Measurements from ENCODE around the gene TEX28.
"Not testable (repeated sequence)": the region's sequence is repeated elsewhere in the genome, so short reads cannot be mapped to it uniquely, and the experiment has no call there.

Gene TEX28

DNA sequence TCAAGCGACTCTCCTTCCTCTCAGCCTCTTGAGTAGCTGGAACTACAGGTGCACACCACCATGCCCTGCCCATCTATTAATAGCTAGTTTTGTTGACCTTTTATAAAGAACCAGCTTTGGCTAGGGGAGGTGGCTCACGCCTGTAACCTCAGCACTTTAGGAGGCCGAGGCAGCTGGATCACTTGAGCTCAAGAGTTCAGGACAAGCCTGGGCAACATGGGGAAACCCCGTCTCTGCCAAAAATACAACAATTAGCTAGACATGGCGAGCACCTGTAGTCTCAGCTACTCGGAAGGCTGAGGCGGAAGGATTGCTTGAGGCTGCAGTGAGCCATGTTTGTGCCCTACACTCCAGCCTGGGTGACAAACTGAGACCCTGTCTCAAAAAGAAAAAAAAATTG lies 3.4 kb upstream of the TEX28 start:
- no peak overlapping the region for H3K27ac ChIP-seq
- no peaks in the 10 kb centered on the region for H3K36me3 ChIP-seq (replicated peaks)
- no peak overlapping the region for H3K4me3 ChIP-seq (ENCODE audit: low read depth, low read length)
- no peaks in the 10 kb centered on the region for H3K27me3 ChIP-seq (replicated peaks)
- TF ChIP-seq, protein P1, sequence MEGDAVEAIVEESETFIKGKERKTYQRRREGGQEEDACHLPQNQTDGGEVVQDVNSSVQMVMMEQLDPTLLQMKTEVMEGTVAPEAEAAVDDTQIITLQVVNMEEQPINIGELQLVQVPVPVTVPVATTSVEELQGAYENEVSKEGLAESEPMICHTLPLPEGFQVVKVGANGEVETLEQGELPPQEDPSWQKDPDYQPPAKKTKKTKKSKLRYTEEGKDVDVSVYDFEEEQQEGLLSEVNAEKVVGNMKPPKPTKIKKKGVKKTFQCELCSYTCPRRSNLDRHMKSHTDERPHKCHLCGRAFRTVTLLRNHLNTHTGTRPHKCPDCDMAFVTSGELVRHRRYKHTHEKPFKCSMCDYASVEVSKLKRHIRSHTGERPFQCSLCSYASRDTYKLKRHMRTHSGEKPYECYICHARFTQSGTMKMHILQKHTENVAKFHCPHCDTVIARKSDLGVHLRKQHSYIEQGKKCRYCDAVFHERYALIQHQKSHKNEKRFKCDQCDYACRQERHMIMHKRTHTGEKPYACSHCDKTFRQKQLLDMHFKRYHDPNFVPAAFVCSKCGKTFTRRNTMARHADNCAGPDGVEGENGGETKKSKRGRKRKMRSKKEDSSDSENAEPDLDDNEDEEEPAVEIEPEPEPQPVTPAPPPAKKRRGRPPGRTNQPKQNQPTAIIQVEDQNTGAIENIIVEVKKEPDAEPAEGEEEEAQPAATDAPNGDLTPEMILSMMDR (IDR thresholded peaks at IDR 0.05; ENCODE audit: low read depth, low read length, missing control alignments), result no peak
- in situ Hi-C loops (cut with HindIII; ENCODE audit: low pct_ligation_motif_present, low sequenced_read_pairs), result no loop called here
- no peak for DNase-seq

DNA sequence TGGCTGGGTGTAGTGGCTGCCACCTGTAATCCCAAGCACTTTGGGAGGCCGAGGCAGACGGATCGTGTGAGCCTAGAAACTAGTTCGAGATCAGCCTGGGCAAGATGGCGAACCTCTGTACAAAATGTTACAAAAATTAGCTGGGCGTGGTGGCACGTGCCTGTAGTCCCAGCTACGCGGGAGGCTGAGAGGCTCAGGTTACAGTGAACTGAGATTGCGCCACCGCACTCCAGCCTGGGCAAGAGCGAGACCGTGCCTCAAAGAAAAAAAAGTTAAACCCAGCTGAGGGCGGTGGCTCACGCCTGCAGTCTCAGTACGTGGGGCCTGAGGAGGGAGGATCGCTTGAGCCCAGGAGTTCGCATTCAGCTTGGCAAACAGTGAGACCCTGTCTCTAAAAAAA lies 1.8 kb upstream of the TEX28 start:
- in situ Hi-C loops (cut with HindIII; ENCODE audit: low pct_ligation_motif_present, low sequenced_read_pairs), result no loop called here
- H3K4me3 ChIP-seq (ENCODE audit: low read depth, low read length), result no peak overlapping the region
- TF ChIP-seq, protein P1 (IDR thresholded peaks at IDR 0.05; ENCODE audit: low read depth, low read length, missing control alignments), result no peak
- no peak for DNase-seq
- no peaks in the 10 kb centered on the region for H3K36me3 ChIP-seq (replicated peaks)
- H3K27ac ChIP-seq, result no peak overlapping the region
- no peaks in the 10 kb centered on the region for H3K27me3 ChIP-seq (replicated peaks)

DNA sequence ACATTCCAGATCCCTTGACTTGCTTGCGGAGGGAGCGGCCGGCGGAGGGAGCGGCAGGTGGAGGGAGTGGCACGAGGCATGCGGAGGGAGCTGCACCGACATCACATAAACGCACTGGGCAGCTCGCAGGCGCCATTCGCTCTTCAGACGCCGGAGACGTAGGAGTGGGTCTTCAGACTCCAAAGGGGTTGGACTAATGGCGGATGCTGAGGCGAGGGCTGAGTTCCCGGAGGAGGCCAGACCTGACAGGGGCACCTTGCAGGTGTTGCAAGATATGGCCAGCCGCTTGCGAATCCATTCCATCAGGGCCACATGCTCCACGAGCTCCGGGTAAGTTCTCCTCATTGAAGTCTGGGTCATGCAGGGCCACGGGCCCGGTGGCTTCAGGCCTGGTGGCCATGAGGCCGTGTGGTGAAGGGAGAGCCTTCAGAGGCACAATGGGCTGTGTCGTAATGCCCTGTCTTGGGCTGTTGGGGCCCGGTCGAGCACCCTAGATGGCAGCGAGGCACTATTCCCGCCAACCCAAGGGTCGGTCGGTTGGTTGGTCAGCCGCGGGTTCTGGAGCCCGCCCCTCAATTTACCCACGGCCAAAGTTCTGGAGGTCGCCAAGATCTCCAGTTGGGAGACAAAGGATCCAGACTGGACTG lies 863 bp upstream of the TEX28 start, which contains the start of gene TKTL1:
Gene TKTL1, plus strand, starts transcription at position 132 of the 647 bp plus-strand sequence. Its CDS starts 65 bp downstream, at position 197.
- TF ChIP-seq, protein P1 (IDR thresholded peaks at IDR 0.05; ENCODE audit: low read depth, low read length, missing control alignments), result no peak
- H3K4me3 ChIP-seq (ENCODE audit: low read depth, low read length), result no peak within 1 kb of the TSS
- H3K27me3 ChIP-seq (replicated peaks), result no peaks in the 10 kb centered on the region
- DNase-seq, result no peak
- no peaks in the 10 kb centered on the region for H3K36me3 ChIP-seq (replicated peaks)
- in situ Hi-C loops (cut with HindIII; ENCODE audit: low pct_ligation_motif_present, low sequenced_read_pairs), result no loop called here
- H3K27ac ChIP-seq, result no peak within 1 kb of the TSS

DNA sequence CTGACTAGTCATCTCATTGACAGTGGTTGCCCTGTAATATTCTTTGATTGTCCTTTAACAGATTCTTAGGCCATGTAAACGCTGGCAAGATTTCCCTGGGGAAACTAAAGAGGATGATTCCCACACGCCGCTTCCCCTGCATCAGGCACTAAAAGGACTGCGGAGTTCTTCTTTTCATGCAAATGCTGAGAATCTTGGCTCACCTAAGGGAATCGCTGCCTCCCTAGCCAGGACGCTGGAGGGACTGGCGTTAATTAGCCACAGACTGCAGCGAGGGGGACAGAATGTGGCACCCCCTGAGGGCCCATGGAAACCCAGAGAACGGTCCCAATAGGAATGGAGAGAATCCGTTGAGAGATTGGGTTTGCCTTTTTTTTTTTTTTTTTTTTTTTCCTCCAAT lies 8.5 kb downstream of the TEX28 start:
- in situ Hi-C loops (cut with HindIII; ENCODE audit: low pct_ligation_motif_present, low sequenced_read_pairs); H3K27ac ChIP-seq; DNase-seq; H3K36me3 ChIP-seq (replicated peaks); H3K4me3 ChIP-seq (ENCODE audit: low read depth, low read length); H3K27me3 ChIP-seq (replicated peaks): not testable (repeated sequence)

DNA sequence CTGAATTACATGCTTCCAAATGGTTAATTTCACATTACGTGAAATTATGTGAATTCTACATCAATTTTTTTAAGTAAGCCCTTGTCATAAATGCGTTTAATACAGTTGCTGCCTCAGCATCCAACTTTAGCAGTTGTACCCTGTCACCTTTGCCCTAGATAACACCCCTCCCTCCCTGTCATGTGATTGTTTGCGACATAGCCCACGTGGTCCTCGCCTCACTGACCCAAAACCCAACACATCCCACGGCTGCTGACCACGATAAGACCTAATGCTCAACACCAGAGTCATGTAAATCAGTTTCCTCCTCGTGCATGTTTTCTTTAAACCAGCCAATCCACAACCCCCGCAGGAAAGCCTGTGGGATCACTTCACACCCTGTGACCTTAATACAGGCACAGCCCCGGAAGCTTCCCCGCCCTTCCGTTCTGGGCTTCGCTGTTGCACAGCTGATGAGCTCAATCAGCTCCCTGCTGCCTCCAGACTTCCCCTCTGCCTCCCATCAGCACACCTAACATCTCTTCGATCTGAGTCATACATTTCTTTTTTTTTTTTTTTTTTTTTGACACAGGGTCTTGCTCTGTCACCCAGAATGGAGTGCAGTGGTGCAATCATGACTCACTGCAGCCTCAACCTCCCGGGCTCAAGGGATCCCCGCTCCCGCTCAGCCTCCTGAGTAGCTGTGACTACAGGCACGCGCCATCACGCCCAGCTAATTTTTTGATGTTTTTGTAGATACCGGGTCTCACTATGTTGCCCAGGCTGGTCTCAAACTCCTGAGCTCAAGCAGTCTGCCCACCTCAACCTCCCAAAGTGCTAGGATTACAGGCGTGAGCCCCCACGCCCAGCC lies 10.2 kb downstream of the TEX28 start:
- DNase-seq; H3K4me3 ChIP-seq (ENCODE audit: low read depth, low read length); H3K27ac ChIP-seq; H3K36me3 ChIP-seq (replicated peaks); H3K27me3 ChIP-seq (replicated peaks); in situ Hi-C loops (cut with HindIII; ENCODE audit: low pct_ligation_motif_present, low sequenced_read_pairs): not testable (repeated sequence)

DNA sequence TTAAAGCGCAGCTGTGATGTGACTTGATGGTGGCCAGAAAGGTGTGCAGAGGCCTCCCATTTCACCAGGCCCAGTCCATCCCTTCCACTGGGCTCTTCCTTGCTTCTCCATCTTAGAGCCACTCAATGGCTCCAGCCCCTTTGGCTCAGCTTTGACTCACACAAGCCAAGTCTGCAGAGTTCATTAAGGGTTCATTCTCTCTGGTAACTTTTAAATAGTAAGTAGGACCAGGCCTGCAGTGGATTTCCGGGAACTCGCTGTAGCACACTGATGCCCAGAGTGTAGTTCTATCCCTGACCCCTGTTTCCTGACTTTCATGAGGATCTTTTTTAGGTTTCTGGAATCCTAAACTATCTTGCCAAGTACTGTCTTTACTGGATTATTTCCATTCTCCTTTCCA lies 25.7 kb downstream of the TEX28 start:
- DNase-seq; in situ Hi-C loops (cut with HindIII; ENCODE audit: low pct_ligation_motif_present, low sequenced_read_pairs); H3K36me3 ChIP-seq (replicated peaks); H3K27me3 ChIP-seq (replicated peaks); H3K27ac ChIP-seq; H3K4me3 ChIP-seq (ENCODE audit: low read depth, low read length): not testable (repeated sequence)

DNA sequence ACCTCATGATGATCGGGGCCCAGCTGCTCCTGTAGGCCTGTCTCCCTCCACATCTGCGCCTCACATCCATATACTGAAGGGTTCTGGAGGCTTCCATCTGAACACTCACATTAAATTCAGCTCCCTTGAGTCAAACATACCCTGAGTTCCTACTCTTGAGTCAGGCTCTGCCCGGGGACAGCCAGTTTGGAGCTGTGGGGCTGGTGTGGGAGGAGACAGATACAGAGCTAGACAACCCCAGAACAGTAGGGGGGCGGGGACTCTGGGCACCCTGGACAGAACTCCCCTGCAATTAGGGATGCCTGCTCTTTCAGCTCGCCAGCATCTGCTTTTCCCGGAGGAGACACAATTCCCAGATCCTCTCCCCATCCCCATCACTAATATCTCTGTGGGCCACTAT lies 31.9 kb downstream of the TEX28 start:
- H3K27ac ChIP-seq; in situ Hi-C loops (cut with HindIII; ENCODE audit: low pct_ligation_motif_present, low sequenced_read_pairs); H3K36me3 ChIP-seq (replicated peaks); H3K4me3 ChIP-seq (ENCODE audit: low read depth, low read length); DNase-seq; H3K27me3 ChIP-seq (replicated peaks): not testable (repeated sequence)

DNA sequence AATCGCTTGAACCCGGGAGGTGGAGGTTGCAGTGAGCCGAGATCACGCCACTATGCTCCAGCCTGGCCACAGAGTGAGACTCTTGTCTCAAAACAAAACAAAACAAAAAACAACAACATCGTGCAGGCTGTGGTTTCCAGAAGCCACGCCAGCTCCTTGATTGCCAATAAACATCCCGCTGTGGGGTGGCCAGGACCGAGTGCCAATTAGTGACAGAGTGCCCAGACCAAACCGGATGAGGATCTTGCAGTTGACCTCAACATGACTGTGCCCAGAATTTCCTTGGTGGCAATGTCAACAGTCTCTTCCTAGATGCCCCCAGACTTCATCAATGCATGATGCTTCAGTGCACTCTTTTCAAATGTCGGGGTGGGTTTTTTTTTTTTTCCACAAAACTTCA lies 36.2 kb downstream of the TEX28 start:
- H3K4me3 ChIP-seq (ENCODE audit: low read depth, low read length); H3K27ac ChIP-seq; H3K27me3 ChIP-seq (replicated peaks); in situ Hi-C loops (cut with HindIII; ENCODE audit: low pct_ligation_motif_present, low sequenced_read_pairs); DNase-seq; H3K36me3 ChIP-seq (replicated peaks): not testable (repeated sequence)

DNA sequence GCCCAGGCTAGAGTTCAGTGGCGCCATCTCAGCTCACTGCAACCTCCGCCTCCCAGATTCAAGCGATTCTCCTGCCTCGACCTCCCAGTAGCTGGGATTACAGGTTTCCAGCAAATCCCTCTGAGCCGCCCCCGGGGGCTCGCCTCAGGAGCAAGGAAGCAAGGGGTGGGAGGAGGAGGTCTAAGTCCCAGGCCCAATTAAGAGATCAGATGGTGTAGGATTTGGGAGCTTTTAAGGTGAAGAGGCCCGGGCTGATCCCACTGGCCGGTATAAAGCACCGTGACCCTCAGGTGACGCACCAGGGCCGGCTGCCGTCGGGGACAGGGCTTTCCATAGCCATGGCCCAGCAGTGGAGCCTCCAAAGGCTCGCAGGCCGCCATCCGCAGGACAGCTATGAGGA lies 37.6 kb downstream of the TEX28 start, which contains the start of gene OPN1MW3:
Gene OPN1MW3, plus strand, starts transcription at position 301 of the 400 bp plus-strand sequence. Its CDS starts 38 bp downstream, at position 339.
- H3K27ac ChIP-seq, result not testable (repeated sequence)

DNA sequence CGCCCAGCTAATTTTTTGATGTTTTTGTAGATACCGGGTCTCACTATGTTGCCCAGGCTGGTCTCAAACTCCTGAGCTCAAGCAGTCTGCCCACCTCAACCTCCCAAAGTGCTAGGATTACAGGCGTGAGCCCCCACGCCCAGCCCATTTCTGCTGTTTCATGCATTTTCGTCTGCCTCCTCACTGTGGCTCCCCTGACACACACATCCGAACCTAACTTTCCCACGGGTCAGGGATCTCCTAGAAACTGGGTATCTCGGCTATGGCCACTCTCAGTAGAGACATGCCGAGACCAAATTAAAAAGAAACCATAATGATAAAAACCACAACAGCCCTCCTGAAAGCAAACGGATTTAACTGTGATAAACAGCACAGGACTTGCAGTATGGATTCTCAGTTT lies 46.8 kb downstream of the TEX28 start:
- in situ Hi-C loops (cut with HindIII; ENCODE audit: low pct_ligation_motif_present, low sequenced_read_pairs); H3K27ac ChIP-seq; DNase-seq; H3K36me3 ChIP-seq (replicated peaks); H3K27me3 ChIP-seq (replicated peaks); H3K4me3 ChIP-seq (ENCODE audit: low read depth, low read length): not testable (repeated sequence)

More for the DNA sequence above, 37.6 kb downstream of the TEX28 start, which contains the start of gene OPN1MW3:
- DNase-seq; H3K4me3 ChIP-seq (ENCODE audit: low read depth, low read length); in situ Hi-C loops (cut with HindIII; ENCODE audit: low pct_ligation_motif_present, low sequenced_read_pairs); H3K27me3 ChIP-seq (replicated peaks); H3K36me3 ChIP-seq (replicated peaks): not testable (repeated sequence)

DNA sequence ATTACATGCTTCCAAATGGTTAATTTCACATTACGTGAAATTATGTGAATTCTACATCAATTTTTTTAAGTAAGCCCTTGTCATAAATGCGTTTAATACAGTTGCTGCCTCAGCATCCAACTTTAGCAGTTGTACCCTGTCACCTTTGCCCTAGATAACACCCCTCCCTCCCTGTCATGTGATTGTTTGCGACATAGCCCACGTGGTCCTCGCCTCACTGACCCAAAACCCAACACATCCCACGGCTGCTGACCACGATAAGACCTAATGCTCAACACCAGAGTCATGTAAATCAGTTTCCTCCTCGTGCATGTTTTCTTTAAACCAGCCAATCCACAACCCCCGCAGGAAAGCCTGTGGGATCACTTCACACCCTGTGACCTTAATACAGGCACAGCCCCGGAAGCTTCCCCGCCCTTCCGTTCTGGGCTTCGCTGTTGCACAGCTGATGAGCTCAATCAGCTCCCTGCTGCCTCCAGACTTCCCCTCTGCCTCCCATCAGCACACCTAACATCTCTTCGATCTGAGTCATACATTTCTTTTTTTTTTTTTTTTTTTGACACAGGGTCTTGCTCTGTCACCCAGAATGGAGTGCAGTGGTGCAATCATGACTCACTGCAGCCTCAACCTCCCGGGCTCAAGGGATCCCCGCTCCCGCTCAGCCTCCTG lies 47.4 kb downstream of the TEX28 start:
- in situ Hi-C loops (cut with HindIII; ENCODE audit: low pct_ligation_motif_present, low sequenced_read_pairs); H3K27ac ChIP-seq; H3K27me3 ChIP-seq (replicated peaks); H3K4me3 ChIP-seq (ENCODE audit: low read depth, low read length); DNase-seq; H3K36me3 ChIP-seq (replicated peaks): not testable (repeated sequence)

Data from brain microvascular endothelial cell (primary cell).